ENCODE measurements around the gene MTUS2.

Gene MTUS2

DNA sequence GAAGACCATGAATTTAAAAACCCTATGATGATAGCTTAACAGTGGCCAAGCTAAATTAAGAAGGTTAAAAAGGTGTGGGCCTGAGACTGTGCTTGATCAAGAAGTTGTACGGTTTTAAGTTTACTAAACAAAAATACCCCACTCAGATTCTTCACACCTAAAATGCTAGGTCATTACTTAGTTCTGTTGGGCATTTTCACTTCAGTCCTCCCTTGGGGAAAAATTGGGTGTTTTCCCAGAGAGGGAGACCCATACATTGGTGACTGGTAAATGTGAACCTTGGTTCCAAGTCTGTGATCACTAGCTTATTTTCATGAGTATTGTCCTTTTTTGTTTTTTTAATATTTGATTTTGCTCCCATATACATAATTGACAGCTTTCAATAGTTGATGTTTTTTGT lies 44.4 kb downstream of the MTUS2 start:
- no peaks in the 10 kb centered on the region for H3K27me3 ChIP-seq (ENCODE audit: insufficient read depth, low read length, poor library complexity, severe bottlenecking)

GRCh38 chr13:28865149-28865744 lies 45.1 kb downstream of the MTUS2 start:
- H3K9ac ChIP-seq (ENCODE audit: low read depth, low read length, poor library complexity, severe bottlenecking) = no peak overlapping the region
- H3K9me2 ChIP-seq (replicated peaks; ENCODE audit: low read depth, low read length) = no peaks in the 10 kb centered on the region
- H3K9me3 ChIP-seq (ENCODE audit: insufficient read depth, low read depth, low read length) = no peaks in the 10 kb centered on the region
- H3K4me3 ChIP-seq (ENCODE audit: low read length, poor library complexity, severe bottlenecking) = no peak overlapping the region
- H4K20me1 ChIP-seq (ENCODE audit: insufficient read depth, low read length, poor library complexity, severe bottlenecking) = no peaks in the 10 kb centered on the region
- H3K79me2 ChIP-seq (ENCODE audit: insufficient read depth, low read length) = no peaks in the 10 kb centered on the region
- H3K4me2 ChIP-seq (ENCODE audit: low read depth, low read length, poor library complexity, severe bottlenecking) = no peak overlapping the region
- TF ChIP-seq EZH2phosphoT487 (IDR thresholded peaks at IDR 0.05; ENCODE audit: borderline replicate concordance) = no peak
- TF ChIP-seq, protein P1, sequence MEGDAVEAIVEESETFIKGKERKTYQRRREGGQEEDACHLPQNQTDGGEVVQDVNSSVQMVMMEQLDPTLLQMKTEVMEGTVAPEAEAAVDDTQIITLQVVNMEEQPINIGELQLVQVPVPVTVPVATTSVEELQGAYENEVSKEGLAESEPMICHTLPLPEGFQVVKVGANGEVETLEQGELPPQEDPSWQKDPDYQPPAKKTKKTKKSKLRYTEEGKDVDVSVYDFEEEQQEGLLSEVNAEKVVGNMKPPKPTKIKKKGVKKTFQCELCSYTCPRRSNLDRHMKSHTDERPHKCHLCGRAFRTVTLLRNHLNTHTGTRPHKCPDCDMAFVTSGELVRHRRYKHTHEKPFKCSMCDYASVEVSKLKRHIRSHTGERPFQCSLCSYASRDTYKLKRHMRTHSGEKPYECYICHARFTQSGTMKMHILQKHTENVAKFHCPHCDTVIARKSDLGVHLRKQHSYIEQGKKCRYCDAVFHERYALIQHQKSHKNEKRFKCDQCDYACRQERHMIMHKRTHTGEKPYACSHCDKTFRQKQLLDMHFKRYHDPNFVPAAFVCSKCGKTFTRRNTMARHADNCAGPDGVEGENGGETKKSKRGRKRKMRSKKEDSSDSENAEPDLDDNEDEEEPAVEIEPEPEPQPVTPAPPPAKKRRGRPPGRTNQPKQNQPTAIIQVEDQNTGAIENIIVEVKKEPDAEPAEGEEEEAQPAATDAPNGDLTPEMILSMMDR (conservative IDR thresholded peaks at IDR 0.05; ENCODE audit: low read length) = no peak
- H3K27me3 ChIP-seq (ENCODE audit: insufficient read depth, low read length, poor library complexity, severe bottlenecking) = no peaks in the 10 kb centered on the region
- no peaks in the 10 kb centered on the region for H3K4me1 ChIP-seq (ENCODE audit: insufficient read depth, low read length, poor library complexity, severe bottlenecking)
- H2AFZ ChIP-seq (ENCODE audit: low read length) = no peak overlapping the region
- H3F3A ChIP-seq (ENCODE audit: low read depth) = no peaks in the 10 kb centered on the region
- H3K36me3 ChIP-seq (ENCODE audit: insufficient read depth, low read length) = no peaks in the 10 kb centered on the region

More for the DNA sequence above, 44.4 kb downstream of the MTUS2 start:
- no peaks in the 10 kb centered on the region for H3K79me2 ChIP-seq (ENCODE audit: insufficient read depth, low read length)
- no peaks in the 10 kb centered on the region for H3F3A ChIP-seq (ENCODE audit: low read depth)
- no peaks in the 10 kb centered on the region for H3K4me1 ChIP-seq (ENCODE audit: insufficient read depth, low read length, poor library complexity, severe bottlenecking)
- H4K20me1 ChIP-seq (ENCODE audit: insufficient read depth, low read length, poor library complexity, severe bottlenecking) = no peaks in the 10 kb centered on the region
- no peaks in the 10 kb centered on the region for H3K36me3 ChIP-seq (ENCODE audit: insufficient read depth, low read length)
- no peak for TF ChIP-seq EZH2phosphoT487 (IDR thresholded peaks at IDR 0.05; ENCODE audit: borderline replicate concordance)
- TF ChIP-seq, protein P1 (conservative IDR thresholded peaks at IDR 0.05; ENCODE audit: low read length) = no peak
- H3K4me3 ChIP-seq (ENCODE audit: low read length, poor library complexity, severe bottlenecking) = no peak overlapping the region
- H2AFZ ChIP-seq (ENCODE audit: low read length) = no peak overlapping the region
- no peaks in the 10 kb centered on the region for H3K9me3 ChIP-seq (ENCODE audit: insufficient read depth, low read depth, low read length)
- H3K4me2 ChIP-seq (ENCODE audit: low read depth, low read length, poor library complexity, severe bottlenecking) = no peak overlapping the region
- H3K9ac ChIP-seq (ENCODE audit: low read depth, low read length, poor library complexity, severe bottlenecking) = no peak overlapping the region
- H3K9me2 ChIP-seq (replicated peaks; ENCODE audit: low read depth, low read length) = no peaks in the 10 kb centered on the region

DNA sequence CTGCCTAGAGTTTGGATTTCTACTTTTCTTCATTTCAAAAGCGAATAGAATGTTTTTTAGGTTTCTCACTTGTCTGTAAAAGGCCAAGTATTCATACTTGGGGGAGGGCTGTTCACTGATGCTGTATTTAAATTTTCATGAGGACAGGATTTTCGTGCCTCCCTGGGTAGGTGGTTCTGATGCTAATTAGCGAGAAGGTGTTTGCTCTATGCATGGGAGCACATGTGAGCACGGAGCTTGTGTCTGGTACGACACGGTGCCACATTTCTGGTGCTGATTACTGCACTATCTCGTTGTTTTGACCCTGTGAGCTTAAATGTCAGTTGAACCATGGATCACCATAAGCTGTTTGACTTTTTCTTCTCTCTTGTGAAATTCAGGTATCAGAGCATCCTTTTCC lies 45.8 kb downstream of the MTUS2 start:
- Histone ChIP-seq H3K79me2 (ENCODE audit: insufficient read depth, low read length) (no peaks in the 10 kb centered on the region), H3F3A (ENCODE audit: low read depth) (no peaks in the 10 kb centered on the region), H4K20me1 (ENCODE audit: insufficient read depth, low read length, poor library complexity, severe bottlenecking) (no peaks in the 10 kb centered on the region), H3K27me3 (ENCODE audit: insufficient read depth, low read length, poor library complexity, severe bottlenecking) (no peaks in the 10 kb centered on the region), H2AFZ (ENCODE audit: low read length) (no peak overlapping the region), H3K36me3 (ENCODE audit: insufficient read depth, low read length) (no peaks in the 10 kb centered on the region), H3K9me3 (ENCODE audit: insufficient read depth, low read depth, low read length) (no peaks in the 10 kb centered on the region), H3K9me2 (replicated peaks; ENCODE audit: low read depth, low read length) (no peaks in the 10 kb centered on the region), H3K9ac (ENCODE audit: low read depth, low read length, poor library complexity, severe bottlenecking) (no peak overlapping the region), H3K4me3 (ENCODE audit: low read length, poor library complexity, severe bottlenecking) (no peak overlapping the region), H3K4me2 (ENCODE audit: low read depth, low read length, poor library complexity, severe bottlenecking) (no peak overlapping the region), H3K4me1 (ENCODE audit: insufficient read depth, low read length, poor library complexity, severe bottlenecking) (no peaks in the 10 kb centered on the region)
- no peak for TF ChIP-seq EZH2phosphoT487 (IDR thresholded peaks at IDR 0.05; ENCODE audit: borderline replicate concordance)
- TF ChIP-seq, protein P1 (conservative IDR thresholded peaks at IDR 0.05; ENCODE audit: low read length) = no peak
